ENCODE data around the gene EVPL. TPM values are rescaled to one million over a fixed set of nuclear protein-coding genes. Genes with fewer than 3 reads are reported as not detected.

EVPL gene
- total and polyA plus RNA-seq, 2 of the 13 experiments (the other 11 are each of a cell fraction or from before 2014, with no cell fraction given), result 2.1 to 8.2 TPM

DNA sequence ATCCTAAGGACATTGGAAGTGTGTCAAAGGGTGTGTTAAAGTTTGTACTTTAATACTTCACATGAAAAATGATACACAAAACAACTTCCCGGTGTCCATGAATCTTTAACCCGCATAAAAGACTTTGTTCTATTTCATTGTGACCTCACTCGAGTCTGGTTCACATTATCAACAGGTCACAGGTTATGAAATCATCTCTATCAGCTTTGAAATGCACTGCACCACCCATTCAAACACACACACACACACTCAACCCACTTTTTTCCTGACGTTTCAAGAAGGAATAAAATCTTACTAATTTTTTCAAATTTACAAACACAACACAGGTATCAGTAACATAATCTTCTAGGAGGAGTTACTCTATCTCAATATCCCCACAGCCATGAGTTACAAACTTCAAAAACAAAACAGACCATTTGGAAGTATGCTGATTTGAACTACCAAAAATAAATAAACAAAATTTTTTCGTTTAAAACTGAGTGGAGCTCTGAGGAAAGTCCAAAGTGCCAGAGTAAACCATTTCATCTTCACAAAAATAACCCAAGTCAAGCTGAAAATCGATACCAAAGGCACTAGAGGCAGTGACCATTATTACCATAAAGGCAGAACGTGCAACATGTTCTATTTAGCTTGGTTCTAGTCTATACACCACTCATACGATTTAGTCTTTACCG, 50.8 kb downstream of the EVPL start (continued):
- TF ChIP-seq, protein P1, sequence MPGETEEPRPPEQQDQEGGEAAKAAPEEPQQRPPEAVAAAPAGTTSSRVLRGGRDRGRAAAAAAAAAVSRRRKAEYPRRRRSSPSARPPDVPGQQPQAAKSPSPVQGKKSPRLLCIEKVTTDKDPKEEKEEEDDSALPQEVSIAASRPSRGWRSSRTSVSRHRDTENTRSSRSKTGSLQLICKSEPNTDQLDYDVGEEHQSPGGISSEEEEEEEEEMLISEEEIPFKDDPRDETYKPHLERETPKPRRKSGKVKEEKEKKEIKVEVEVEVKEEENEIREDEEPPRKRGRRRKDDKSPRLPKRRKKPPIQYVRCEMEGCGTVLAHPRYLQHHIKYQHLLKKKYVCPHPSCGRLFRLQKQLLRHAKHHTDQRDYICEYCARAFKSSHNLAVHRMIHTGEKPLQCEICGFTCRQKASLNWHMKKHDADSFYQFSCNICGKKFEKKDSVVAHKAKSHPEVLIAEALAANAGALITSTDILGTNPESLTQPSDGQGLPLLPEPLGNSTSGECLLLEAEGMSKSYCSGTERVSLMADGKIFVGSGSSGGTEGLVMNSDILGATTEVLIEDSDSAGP (CRISPR knock-in tag; IDR thresholded peaks at IDR 0.05; ENCODE audit: borderline replicate concordance), result no peak
- 0 out of 2 replicates have a peak, but pooled peaks have one; percentile 22 for TF ChIP-seq SNAI1 (CRISPR knock-in tag; IDR thresholded peaks at IDR 0.05; ENCODE audit: borderline replicate concordance)
- TF ChIP-seq, protein P2, sequence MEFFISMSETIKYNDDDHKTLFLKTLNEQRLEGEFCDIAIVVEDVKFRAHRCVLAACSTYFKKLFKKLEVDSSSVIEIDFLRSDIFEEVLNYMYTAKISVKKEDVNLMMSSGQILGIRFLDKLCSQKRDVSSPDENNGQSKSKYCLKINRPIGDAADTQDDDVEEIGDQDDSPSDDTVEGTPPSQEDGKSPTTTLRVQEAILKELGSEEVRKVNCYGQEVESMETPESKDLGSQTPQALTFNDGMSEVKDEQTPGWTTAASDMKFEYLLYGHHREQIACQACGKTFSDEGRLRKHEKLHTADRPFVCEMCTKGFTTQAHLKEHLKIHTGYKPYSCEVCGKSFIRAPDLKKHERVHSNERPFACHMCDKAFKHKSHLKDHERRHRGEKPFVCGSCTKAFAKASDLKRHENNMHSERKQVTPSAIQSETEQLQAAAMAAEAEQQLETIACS (CRISPR knock-in tag; IDR thresholded peaks at IDR 0.05), result no peak
- TF ChIP-seq, protein P3, sequence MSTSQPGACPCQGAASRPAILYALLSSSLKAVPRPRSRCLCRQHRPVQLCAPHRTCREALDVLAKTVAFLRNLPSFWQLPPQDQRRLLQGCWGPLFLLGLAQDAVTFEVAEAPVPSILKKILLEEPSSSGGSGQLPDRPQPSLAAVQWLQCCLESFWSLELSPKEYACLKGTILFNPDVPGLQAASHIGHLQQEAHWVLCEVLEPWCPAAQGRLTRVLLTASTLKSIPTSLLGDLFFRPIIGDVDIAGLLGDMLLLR (CRISPR knock-in tag; IDR thresholded peaks at IDR 0.05), result no peak
- TF ChIP-seq, protein P4, sequence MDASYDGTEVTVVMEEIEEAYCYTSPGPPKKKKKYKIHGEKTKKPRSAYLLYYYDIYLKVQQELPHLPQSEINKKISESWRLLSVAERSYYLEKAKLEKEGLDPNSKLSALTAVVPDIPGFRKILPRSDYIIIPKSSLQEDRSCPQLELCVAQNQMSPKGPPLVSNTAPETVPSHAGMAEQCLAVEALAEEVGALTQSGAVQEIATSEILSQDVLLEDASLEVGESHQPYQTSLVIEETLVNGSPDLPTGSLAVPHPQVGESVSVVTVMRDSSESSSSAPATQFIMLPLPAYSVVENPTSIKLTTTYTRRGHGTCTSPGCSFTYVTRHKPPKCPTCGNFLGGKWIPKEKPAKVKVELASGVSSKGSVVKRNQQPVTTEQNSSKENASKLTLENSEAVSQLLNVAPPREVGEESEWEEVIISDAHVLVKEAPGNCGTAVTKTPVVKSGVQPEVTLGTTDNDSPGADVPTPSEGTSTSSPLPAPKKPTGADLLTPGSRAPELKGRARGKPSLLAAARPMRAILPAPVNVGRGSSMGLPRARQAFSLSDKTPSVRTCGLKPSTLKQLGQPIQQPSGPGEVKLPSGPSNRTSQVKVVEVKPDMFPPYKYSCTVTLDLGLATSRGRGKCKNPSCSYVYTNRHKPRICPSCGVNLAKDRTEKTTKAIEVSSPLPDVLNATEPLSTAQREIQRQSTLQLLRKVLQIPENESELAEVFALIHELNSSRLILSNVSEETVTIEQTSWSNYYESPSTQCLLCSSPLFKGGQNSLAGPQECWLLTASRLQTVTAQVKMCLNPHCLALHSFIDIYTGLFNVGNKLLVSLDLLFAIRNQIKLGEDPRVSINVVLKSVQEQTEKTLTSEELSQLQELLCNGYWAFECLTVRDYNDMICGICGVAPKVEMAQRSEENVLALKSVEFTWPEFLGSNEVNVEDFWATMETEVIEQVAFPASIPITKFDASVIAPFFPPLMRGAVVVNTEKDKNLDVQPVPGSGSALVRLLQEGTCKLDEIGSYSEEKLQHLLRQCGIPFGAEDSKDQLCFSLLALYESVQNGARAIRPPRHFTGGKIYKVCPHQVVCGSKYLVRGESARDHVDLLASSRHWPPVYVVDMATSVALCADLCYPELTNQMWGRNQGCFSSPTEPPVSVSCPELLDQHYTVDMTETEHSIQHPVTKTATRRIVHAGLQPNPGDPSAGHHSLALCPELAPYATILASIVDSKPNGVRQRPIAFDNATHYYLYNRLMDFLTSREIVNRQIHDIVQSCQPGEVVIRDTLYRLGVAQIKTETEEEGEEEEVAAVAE (CRISPR knock-in tag; IDR thresholded peaks at IDR 0.05; ENCODE audit: borderline replicate concordance), result no peak
- no peak for TF ChIP-seq ZBTB7A (CRISPR knock-in tag; IDR thresholded peaks at IDR 0.05)
- TF ChIP-seq, protein P5, sequence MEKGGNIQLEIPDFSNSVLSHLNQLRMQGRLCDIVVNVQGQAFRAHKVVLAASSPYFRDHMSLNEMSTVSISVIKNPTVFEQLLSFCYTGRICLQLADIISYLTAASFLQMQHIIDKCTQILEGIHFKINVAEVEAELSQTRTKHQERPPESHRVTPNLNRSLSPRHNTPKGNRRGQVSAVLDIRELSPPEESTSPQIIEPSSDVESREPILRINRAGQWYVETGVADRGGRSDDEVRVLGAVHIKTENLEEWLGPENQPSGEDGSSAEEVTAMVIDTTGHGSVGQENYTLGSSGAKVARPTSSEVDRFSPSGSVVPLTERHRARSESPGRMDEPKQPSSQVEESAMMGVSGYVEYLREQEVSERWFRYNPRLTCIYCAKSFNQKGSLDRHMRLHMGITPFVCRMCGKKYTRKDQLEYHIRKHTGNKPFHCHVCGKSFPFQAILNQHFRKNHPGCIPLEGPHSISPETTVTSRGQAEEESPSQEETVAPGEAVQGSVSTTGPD (CRISPR knock-in tag; IDR thresholded peaks at IDR 0.05), result no peak
- TF ChIP-seq, protein P6, sequence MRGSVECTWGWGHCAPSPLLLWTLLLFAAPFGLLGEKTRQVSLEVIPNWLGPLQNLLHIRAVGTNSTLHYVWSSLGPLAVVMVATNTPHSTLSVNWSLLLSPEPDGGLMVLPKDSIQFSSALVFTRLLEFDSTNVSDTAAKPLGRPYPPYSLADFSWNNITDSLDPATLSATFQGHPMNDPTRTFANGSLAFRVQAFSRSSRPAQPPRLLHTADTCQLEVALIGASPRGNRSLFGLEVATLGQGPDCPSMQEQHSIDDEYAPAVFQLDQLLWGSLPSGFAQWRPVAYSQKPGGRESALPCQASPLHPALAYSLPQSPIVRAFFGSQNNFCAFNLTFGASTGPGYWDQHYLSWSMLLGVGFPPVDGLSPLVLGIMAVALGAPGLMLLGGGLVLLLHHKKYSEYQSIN (CRISPR knock-in tag; IDR thresholded peaks at IDR 0.05; ENCODE audit: borderline replicate concordance), result no peak
- TF ChIP-seq ZNF430 (CRISPR knock-in tag; IDR thresholded peaks at IDR 0.05), result no peak
- TF ChIP-seq, protein P7, sequence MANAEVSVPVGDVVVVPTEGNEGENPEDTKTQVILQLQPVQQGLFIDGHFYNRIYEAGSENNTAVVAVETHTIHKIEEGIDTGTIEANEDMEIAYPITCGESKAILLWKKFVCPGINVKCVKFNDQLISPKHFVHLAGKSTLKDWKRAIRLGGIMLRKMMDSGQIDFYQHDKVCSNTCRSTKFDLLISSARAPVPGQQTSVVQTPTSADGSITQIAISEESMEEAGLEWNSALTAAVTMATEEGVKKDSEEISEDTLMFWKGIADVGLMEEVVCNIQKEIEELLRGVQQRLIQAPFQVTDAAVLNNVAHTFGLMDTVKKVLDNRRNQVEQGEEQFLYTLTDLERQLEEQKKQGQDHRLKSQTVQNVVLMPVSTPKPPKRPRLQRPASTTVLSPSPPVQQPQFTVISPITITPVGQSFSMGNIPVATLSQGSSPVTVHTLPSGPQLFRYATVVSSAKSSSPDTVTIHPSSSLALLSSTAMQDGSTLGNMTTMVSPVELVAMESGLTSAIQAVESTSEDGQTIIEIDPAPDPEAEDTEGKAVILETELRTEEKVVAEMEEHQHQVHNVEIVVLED (CRISPR knock-in tag; IDR thresholded peaks at IDR 0.05; ENCODE audit: borderline replicate concordance), result peak; percentile 25; the same call in 1 of the 2 replicates
- peak; percentile 41; the same call in 1 of the 2 replicates for TF ChIP-seq RXRA (CRISPR knock-in tag; IDR thresholded peaks at IDR 0.05)
- TF ChIP-seq, protein P8, sequence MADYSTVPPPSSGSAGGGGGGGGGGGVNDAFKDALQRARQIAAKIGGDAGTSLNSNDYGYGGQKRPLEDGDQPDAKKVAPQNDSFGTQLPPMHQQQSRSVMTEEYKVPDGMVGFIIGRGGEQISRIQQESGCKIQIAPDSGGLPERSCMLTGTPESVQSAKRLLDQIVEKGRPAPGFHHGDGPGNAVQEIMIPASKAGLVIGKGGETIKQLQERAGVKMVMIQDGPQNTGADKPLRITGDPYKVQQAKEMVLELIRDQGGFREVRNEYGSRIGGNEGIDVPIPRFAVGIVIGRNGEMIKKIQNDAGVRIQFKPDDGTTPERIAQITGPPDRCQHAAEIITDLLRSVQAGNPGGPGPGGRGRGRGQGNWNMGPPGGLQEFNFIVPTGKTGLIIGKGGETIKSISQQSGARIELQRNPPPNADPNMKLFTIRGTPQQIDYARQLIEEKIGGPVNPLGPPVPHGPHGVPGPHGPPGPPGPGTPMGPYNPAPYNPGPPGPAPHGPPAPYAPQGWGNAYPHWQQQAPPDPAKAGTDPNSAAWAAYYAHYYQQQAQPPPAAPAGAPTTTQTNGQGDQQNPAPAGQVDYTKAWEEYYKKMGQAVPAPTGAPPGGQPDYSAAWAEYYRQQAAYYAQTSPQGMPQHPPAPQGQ (CRISPR knock-in tag; IDR thresholded peaks at IDR 0.05; ENCODE audit: borderline replicate concordance), result no peak

Data from HepG2 (cell line).